Fibroblast of pulmonary artery (primary cell): Measurements from ENCODE around the gene ZNF367.
"Not testable (repeated sequence)": the region's sequence is repeated elsewhere in the genome, so short reads cannot be mapped to it uniquely, and the experiment has no call there.

Experiments
- DNase-seq: peaks from one replicate; pipeline ENCODE4 v3.0.0-alpha.2; 2010; ENCODE audit warnings: low read depth
- H3K4me3 ChIP-seq: replicated peaks from 2 replicates; pipeline ENCODE4 v1.5.1; 2011; ENCODE audit warnings: low read depth, mild to moderate bottlenecking, control low read depth, low read length, moderate library complexity
- CTCF ChIP-seq: IDR thresholded peaks from 2 replicates; pipeline ENCODE4 v1.5.1; 2011; ENCODE audit warnings: mild to moderate bottlenecking, control low read depth, low read length, inconsistent platforms; ENCODE audit errors: missing control alignments

Gene ZNF367

GRCh38 chr9:96360976-96361375, 57.2 kb downstream of the ZNF367 start:
- TF ChIP-seq CTCF = no peak
- H3K4me3 ChIP-seq = no peak overlapping the region
- no peak for DNase-seq

GRCh38 chr9:96360523-96360922, 57.6 kb downstream of the ZNF367 start:
- DNase-seq, H3K4me3 ChIP-seq: not testable (repeated sequence)

- H3K4me3 ChIP-seq = no peak overlapping the region
- DNase-seq = no peak
- TF ChIP-seq CTCF = no peak
Observed at GRCh38 chr9:96350866-96351265, 67.3 kb downstream of the ZNF367 start.

- H3K4me3 ChIP-seq = no peak overlapping the region
- TF ChIP-seq CTCF = no peak
- no peak for DNase-seq
Observed at GRCh38 chr9:96348261-96348660, 69.9 kb downstream of the ZNF367 start.

- no peak for DNase-seq
- no peak for TF ChIP-seq CTCF
- no peak overlapping the region for H3K4me3 ChIP-seq
Observed at GRCh38 chr9:96345551-96345950, 72.6 kb downstream of the ZNF367 start.

- no peak for TF ChIP-seq CTCF
- peak; percentile 98 for DNase-seq
- H3K4me3 ChIP-seq = no peak overlapping the region
Observed at GRCh38 chr9:96344458-96345180, 73.6 kb downstream of the ZNF367 start.

- no peak for TF ChIP-seq CTCF
- DNase-seq = no peak
- H3K4me3 ChIP-seq = no peak overlapping the region
Observed at GRCh38 chr9:96343515-96344360, 74.4 kb downstream of the ZNF367 start.
